Mesothelial cell of epicardium (in vitro differentiated cells): ENCODE results near the gene ABCC6. TPM values are rescaled to one million over a fixed set of nuclear protein-coding genes. Genes with fewer than 3 reads are reported as not detected.

Experiments used
- DNase-seq, 2 experiments: peaks; one replicate each; pipeline ENCODE4 v3.0.0; 2021; ENCODE audit warnings: low spot score in 2 of 2; ENCODE audit not compliant: unreplicated experiment in 2 of 2
- H3K27ac Mint-ChIP-seq: 2 replicates; pipeline ENCODE4 v1.8.0; 2021; ENCODE audit warnings: mixed read lengths
- H3K27me3 Mint-ChIP-seq: 2 replicates; pipeline ENCODE4 v1.8.0; 2021; ENCODE audit warnings: low read depth, mixed read lengths
- H3K36me3 Mint-ChIP-seq: 2 replicates; pipeline ENCODE4 v1.8.0; 2021; ENCODE audit warnings: mixed read lengths
- H3K4me1 Mint-ChIP-seq: 2 replicates; pipeline ENCODE4 v1.8.0; 2021; ENCODE audit warnings: mixed read lengths
- H3K4me3 Mint-ChIP-seq: 2 replicates; pipeline ENCODE4 v1.8.0; 2021; ENCODE audit warnings: mild to moderate bottlenecking, moderate library complexity, mixed read lengths
- H3K9me3 Mint-ChIP-seq: 2 replicates; pipeline ENCODE4 v1.8.0; 2021; ENCODE audit warnings: mixed read lengths
- total RNA-seq: library from RNA; stranded (reverse); gene quantifications from 3 replicates; pipeline ENCODE4 v1.2.1, GENCODE V29; 2021
- TF ChIP-seq, protein P1 (sequence below): fragments of 200-600 bp; sonication (generic); IDR thresholded peaks from one replicate; pipeline ENCODE4 v1.5.0; 2021; ENCODE audit warnings: antibody characterized with exemption; ENCODE audit not compliant: unreplicated experiment

The ABCC6 gene
- total RNA-seq, 1 donor from 2014 or later: 3.2 TPM

DNA sequence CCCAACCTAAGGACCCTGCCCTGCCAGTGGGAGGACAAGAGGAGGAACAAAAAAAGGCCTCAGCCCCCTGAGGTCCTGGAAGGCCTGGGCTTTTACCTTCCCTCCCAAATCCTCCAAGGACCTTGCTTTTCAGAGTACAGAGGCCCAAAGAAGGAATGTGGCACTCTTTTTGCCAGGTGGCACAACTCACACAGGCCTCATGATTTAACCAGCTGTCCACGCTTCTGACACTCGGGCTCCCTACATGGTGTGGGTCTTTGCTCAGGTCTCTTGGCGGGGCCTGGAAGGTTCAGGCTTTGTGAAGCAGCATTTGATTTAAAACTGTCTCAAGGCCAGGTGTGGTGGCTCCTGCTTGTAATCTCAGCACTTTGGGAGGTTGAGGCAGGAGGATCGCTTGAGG lies 120.6 kb downstream of the ABCC6 start:
- H3K4me3 Mint-ChIP-seq: no peak overlapping the region
- H3K27me3 Mint-ChIP-seq: no peaks in the 10 kb centered on the region
- TF ChIP-seq, protein P1, sequence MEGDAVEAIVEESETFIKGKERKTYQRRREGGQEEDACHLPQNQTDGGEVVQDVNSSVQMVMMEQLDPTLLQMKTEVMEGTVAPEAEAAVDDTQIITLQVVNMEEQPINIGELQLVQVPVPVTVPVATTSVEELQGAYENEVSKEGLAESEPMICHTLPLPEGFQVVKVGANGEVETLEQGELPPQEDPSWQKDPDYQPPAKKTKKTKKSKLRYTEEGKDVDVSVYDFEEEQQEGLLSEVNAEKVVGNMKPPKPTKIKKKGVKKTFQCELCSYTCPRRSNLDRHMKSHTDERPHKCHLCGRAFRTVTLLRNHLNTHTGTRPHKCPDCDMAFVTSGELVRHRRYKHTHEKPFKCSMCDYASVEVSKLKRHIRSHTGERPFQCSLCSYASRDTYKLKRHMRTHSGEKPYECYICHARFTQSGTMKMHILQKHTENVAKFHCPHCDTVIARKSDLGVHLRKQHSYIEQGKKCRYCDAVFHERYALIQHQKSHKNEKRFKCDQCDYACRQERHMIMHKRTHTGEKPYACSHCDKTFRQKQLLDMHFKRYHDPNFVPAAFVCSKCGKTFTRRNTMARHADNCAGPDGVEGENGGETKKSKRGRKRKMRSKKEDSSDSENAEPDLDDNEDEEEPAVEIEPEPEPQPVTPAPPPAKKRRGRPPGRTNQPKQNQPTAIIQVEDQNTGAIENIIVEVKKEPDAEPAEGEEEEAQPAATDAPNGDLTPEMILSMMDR: no peak
- H3K27ac Mint-ChIP-seq: no peak overlapping the region
- H3K9me3 Mint-ChIP-seq: no peaks in the 10 kb centered on the region
- DNase-seq: no peak
- no peaks in the 10 kb centered on the region for H3K4me1 Mint-ChIP-seq
- peaks cover 45% of the 10 kb centered on the region for H3K36me3 Mint-ChIP-seq

DNA sequence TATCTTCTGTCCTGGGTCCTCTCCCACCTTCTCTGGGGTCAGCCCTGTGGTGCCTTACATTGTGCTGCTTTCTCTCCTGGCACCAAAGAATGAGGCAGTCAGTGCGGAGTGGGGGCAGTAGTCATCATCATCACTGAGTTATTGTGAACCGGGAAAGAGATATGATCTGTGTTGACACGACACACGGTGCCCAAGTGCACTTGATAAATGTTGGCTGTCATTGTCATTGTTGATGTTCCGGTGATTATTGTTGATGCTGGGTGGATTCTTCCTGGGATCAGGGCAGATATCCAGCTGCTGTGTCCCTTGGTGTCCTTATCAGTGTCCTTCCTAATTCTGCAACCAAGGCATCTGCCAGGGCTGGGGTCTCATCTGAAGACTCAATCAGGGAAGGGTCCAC lies 121.7 kb downstream of the ABCC6 start:
- TF ChIP-seq, protein P1: no peak
- no peaks in the 10 kb centered on the region for H3K9me3 Mint-ChIP-seq
- no peak for DNase-seq
- peaks cover 2% of the 10 kb centered on the region for H3K4me1 Mint-ChIP-seq
- no peak overlapping the region for H3K27ac Mint-ChIP-seq
- no peaks in the 10 kb centered on the region for H3K27me3 Mint-ChIP-seq
- peaks cover 43% of the 10 kb centered on the region for H3K36me3 Mint-ChIP-seq
- H3K4me3 Mint-ChIP-seq: no peak overlapping the region

DNA sequence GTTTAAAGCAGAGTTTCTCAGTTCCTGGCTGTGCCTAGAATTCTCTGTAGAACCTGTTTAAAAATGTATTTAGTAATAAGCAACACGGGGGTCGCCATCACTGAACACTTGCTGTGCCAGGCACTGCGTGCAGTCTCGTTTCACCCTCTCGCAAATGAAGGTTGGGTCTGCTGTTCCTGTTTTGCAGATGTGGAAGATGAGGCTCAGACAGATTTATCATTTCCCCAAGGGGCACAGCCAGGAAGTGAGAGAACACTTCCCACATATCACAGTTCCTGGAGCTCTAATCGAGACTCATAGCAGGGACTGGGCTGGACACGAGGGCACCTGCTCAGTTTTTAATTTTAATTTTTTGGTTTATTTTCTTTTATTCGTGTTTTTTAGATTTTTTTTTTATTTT lies 122.7 kb downstream of the ABCC6 start:
- TF ChIP-seq, protein P1: no peak
- no peak for DNase-seq
- Mint-ChIP-seq H3K27me3 (no peaks in the 10 kb centered on the region), H3K36me3 (peaks cover 43% of the 10 kb centered on the region), H3K27ac (no peak overlapping the region), H3K4me1 (peaks cover 7% of the 10 kb centered on the region), H3K9me3 (no peaks in the 10 kb centered on the region), H3K4me3 (no peak overlapping the region)

DNA sequence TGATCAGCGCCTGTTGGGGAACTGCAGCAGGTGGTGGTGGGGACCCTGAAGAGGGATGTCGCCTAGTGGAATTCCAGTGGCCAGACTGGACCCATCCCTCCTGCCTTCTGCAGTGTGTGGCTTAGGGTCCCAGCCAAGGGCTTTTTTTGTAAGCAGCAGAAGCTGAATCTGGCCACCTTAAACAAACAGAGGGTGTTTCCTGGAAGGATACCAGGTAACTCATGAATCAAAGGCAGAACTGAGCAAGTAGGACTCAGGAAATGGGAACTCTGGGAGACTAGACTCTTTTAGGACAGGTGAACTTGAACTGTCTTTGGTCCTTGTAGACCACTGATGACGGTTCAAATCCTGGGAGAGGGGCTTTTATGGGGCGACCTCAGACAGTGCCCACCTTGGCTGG lies 124.0 kb downstream of the ABCC6 start:
- no peak overlapping the region for H3K27ac Mint-ChIP-seq
- H3K4me3 Mint-ChIP-seq: no peak overlapping the region
- peaks cover 40% of the 10 kb centered on the region for H3K36me3 Mint-ChIP-seq
- H3K9me3 Mint-ChIP-seq: no peaks in the 10 kb centered on the region
- TF ChIP-seq, protein P1: no peak
- no peaks in the 10 kb centered on the region for H3K27me3 Mint-ChIP-seq
- peaks cover 7% of the 10 kb centered on the region for H3K4me1 Mint-ChIP-seq
- no peak for DNase-seq

Other genes with a start within 250 kb of the ABCC6 start
- 35.6 to 39.8 TPM (median 35.7 TPM) in 3 replicates for gene NOMO3, start 9.0 kb upstream of the ABCC6 start, total RNA-seq
- 8.7 to 11.9 TPM (median 10.3 TPM) in 3 replicates for gene NPIPA7, start 155.6 kb upstream of the ABCC6 start, total RNA-seq